Measurements from ENCODE around the gene ARMC9. TPM values are rescaled to one million over a fixed set of nuclear protein-coding genes. Genes with fewer than 3 reads are reported as not detected.

The ARMC9 gene
- total and polyA plus RNA-seq, 2 of the 13 experiments (the other 11 are each of a cell fraction or from before 2014, with no cell fraction given), result 9.1 to 12.8 TPM

- TF ChIP-seq, protein P1, sequence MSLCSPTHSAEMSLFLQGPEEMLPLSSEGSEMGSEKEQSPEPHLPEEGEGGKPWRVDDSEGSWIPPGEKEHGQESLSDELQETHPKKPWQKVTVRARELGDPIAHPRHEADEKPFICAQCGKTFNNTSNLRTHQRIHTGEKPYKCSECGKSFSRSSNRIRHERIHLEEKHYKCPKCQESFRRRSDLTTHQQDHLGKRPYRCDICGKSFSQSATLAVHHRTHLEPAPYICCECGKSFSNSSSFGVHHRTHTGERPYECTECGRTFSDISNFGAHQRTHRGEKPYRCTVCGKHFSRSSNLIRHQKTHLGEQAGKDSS (CRISPR knock-in tag; IDR thresholded peaks at IDR 0.05; ENCODE audit: borderline replicate concordance, low read depth), result peak; percentile 47; the same call in 1 of the 2 replicates
- TF ChIP-seq ZBTB21 (CRISPR knock-in tag; IDR thresholded peaks at IDR 0.05) (no peak), ZNF850 (CRISPR knock-in tag; conservative IDR thresholded peaks at IDR 0.05) (no peak), SCMH1 (CRISPR knock-in tag; IDR thresholded peaks at IDR 0.05; ENCODE audit: borderline replicate concordance) (no peak), SP1 (IDR thresholded peaks at IDR 0.05) (no peak), SP1 (CRISPR knock-in tag; IDR thresholded peaks at IDR 0.05) (no peak), PHB2 (IDR thresholded peaks at IDR 0.05; ENCODE audit: partially characterized antibody) (no peak), JUNB (CRISPR knock-in tag; IDR thresholded peaks at IDR 0.05; ENCODE audit: borderline replicate concordance) (no peak), ZNF629 (CRISPR knock-in tag; conservative IDR thresholded peaks at IDR 0.05) (0 out of 2 replicates have a peak, but pooled peaks have one; percentile 15), RARG (CRISPR knock-in tag; IDR thresholded peaks at IDR 0.05; ENCODE audit: low read depth) (0 out of 2 replicates have a peak, but pooled peaks have one; percentile 21), TP53 (CRISPR knock-in tag; conservative IDR thresholded peaks at IDR 0.05) (0 out of 2 replicates have a peak, but pooled peaks have one; percentile 80), ZNF432 (CRISPR knock-in tag; IDR thresholded peaks at IDR 0.05; ENCODE audit: borderline replicate concordance) (no peak), SMAD1 (CRISPR knock-in tag; IDR thresholded peaks at IDR 0.05; ENCODE audit: borderline replicate concordance, low read depth) (no peak; the same call in 1 of the 2 replicates), FOXJ3 (CRISPR knock-in tag; IDR thresholded peaks at IDR 0.05; ENCODE audit: borderline replicate concordance) (no peak), MEIS1 (CRISPR knock-in tag; IDR thresholded peaks at IDR 0.05; ENCODE audit: borderline replicate concordance) (peak; percentile 67)
- TF ChIP-seq, protein P2, sequence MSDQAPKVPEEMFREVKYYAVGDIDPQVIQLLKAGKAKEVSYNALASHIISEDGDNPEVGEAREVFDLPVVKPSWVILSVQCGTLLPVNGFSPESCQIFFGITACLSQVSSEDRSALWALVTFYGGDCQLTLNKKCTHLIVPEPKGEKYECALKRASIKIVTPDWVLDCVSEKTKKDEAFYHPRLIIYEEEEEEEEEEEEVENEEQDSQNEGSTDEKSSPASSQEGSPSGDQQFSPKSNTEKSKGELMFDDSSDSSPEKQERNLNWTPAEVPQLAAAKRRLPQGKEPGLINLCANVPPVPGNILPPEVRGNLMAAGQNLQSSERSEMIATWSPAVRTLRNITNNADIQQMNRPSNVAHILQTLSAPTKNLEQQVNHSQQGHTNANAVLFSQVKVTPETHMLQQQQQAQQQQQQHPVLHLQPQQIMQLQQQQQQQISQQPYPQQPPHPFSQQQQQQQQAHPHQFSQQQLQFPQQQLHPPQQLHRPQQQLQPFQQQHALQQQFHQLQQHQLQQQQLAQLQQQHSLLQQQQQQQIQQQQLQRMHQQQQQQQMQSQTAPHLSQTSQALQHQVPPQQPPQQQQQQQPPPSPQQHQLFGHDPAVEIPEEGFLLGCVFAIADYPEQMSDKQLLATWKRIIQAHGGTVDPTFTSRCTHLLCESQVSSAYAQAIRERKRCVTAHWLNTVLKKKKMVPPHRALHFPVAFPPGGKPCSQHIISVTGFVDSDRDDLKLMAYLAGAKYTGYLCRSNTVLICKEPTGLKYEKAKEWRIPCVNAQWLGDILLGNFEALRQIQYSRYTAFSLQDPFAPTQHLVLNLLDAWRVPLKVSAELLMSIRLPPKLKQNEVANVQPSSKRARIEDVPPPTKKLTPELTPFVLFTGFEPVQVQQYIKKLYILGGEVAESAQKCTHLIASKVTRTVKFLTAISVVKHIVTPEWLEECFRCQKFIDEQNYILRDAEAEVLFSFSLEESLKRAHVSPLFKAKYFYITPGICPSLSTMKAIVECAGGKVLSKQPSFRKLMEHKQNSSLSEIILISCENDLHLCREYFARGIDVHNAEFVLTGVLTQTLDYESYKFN (CRISPR knock-in tag; conservative IDR thresholded peaks at IDR 0.05), result peak; percentile 49
- TF ChIP-seq, protein P3, sequence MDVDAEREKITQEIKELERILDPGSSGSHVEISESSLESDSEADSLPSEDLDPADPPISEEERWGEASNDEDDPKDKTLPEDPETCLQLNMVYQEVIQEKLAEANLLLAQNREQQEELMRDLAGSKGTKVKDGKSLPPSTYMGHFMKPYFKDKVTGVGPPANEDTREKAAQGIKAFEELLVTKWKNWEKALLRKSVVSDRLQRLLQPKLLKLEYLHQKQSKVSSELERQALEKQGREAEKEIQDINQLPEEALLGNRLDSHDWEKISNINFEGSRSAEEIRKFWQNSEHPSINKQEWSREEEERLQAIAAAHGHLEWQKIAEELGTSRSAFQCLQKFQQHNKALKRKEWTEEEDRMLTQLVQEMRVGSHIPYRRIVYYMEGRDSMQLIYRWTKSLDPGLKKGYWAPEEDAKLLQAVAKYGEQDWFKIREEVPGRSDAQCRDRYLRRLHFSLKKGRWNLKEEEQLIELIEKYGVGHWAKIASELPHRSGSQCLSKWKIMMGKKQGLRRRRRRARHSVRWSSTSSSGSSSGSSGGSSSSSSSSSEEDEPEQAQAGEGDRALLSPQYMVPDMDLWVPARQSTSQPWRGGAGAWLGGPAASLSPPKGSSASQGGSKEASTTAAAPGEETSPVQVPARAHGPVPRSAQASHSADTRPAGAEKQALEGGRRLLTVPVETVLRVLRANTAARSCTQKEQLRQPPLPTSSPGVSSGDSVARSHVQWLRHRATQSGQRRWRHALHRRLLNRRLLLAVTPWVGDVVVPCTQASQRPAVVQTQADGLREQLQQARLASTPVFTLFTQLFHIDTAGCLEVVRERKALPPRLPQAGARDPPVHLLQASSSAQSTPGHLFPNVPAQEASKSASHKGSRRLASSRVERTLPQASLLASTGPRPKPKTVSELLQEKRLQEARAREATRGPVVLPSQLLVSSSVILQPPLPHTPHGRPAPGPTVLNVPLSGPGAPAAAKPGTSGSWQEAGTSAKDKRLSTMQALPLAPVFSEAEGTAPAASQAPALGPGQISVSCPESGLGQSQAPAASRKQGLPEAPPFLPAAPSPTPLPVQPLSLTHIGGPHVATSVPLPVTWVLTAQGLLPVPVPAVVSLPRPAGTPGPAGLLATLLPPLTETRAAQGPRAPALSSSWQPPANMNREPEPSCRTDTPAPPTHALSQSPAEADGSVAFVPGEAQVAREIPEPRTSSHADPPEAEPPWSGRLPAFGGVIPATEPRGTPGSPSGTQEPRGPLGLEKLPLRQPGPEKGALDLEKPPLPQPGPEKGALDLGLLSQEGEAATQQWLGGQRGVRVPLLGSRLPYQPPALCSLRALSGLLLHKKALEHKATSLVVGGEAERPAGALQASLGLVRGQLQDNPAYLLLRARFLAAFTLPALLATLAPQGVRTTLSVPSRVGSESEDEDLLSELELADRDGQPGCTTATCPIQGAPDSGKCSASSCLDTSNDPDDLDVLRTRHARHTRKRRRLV (CRISPR knock-in tag; IDR thresholded peaks at IDR 0.05), result no peak
- TF ChIP-seq, protein P4, sequence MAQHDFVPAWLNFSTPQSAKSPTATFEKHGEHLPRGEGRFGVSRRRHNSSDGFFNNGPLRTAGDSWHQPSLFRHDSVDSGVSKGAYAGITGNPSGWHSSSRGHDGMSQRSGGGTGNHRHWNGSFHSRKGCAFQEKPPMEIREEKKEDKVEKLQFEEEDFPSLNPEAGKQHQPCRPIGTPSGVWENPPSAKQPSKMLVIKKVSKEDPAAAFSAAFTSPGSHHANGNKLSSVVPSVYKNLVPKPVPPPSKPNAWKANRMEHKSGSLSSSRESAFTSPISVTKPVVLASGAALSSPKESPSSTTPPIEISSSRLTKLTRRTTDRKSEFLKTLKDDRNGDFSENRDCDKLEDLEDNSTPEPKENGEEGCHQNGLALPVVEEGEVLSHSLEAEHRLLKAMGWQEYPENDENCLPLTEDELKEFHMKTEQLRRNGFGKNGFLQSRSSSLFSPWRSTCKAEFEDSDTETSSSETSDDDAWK (CRISPR knock-in tag; IDR thresholded peaks at IDR 0.05), result no peak
These were observed at the start of gene ARMC9 (continued) for GRCh38 chr2:231198291-231199173.

Data from HepG2 (cell line).